ENCODE results near the gene C14orf132. TPM values are rescaled to one million over a fixed set of nuclear protein-coding genes. Genes with fewer than 3 reads are reported as not detected.
A peak's percentile ranks its signal among the peaks of the same experiment; 100 is the strongest.

The C14orf132 gene
- total and polyA plus RNA-seq, 2 of the 4 experiments (the other 2 are of a cell fraction) = 6.3 to 13.5 TPM

- in situ Hi-C loops (cut with MboI; ENCODE audit: low sequenced_read_pairs) = no loop called here
- CTCF ChIA-PET = no interaction called here
- Histone ChIP-seq H3K9me1 (ENCODE audit: insufficient read depth, low read length) (peaks cover 14% of the 10 kb centered on the region), H3K27ac (ENCODE audit: insufficient read depth, low read length) (no peak overlapping the region), H4K8ac (ENCODE audit: low read depth in 2 of 2, low read length in 2 of 2) (no peak overlapping the region), H3K79me1 (ENCODE audit: low read depth in 1 of 2, low read length in 2 of 2) (peaks cover 28 to 56% of the 10 kb centered on the region in 2 experiments), H3K27me3 (ENCODE audit: control insufficient read depth, insufficient read depth, low read length) (no peaks in the 10 kb centered on the region), H3K23ac (ENCODE audit: low read depth, low read length) (no peak overlapping the region), H3K4ac (ENCODE audit: low read depth, low read length) (no peak overlapping the region), H4K20me1 (ENCODE audit: insufficient read depth, low read length) (peaks cover 36% of the 10 kb centered on the region), H2AFZ (replicated peaks; ENCODE audit: low read length, poor library complexity) (no peak overlapping the region), H3K9me3 (ENCODE audit: control insufficient read depth, insufficient read depth, low read length) (no peaks in the 10 kb centered on the region), H2AK5ac (ENCODE audit: low read depth, low read length) (peak overlapping the region; percentile 45; the same call in 1 of the 2 replicates), H3K4me2 (ENCODE audit: low read depth, low read length) (no peak overlapping the region), H3K18ac (ENCODE audit: low read depth, low read length) (no peak overlapping the region), H2BK5ac (ENCODE audit: low read depth, low read length, poor library complexity, severe bottlenecking) (no peak overlapping the region), H3K4me1 (ENCODE audit: control insufficient read depth, insufficient read depth, low read length) (peaks cover 16% of the 10 kb centered on the region), H3K14ac (replicated peaks; ENCODE audit: low read depth, low read length) (no peak overlapping the region), H3K36me3 (ENCODE audit: control insufficient read depth, insufficient read depth, low read length) (peaks cover 24% of the 10 kb centered on the region), H4K91ac (ENCODE audit: insufficient read depth, low read depth, low read length) (peak overlapping the region; percentile 9; the same call in 1 of the 2 replicates), H2AK9ac (replicated peaks; ENCODE audit: low read depth, low read length, poor library complexity) (no peak overlapping the region), H3K56ac (ENCODE audit: extremely low read depth, insufficient read depth, low read length) (no peak overlapping the region), H2BK20ac (ENCODE audit: low read depth, low read length) (no peak overlapping the region), H2BK15ac (ENCODE audit: low read depth, low read length) (no peak overlapping the region), H2BK120ac (ENCODE audit: low read depth, low read length) (no peak overlapping the region; the same call in 1 of the 2 replicates), H4K5ac (ENCODE audit: low read depth, low read length) (no peak overlapping the region), H3K9ac (ENCODE audit: low read depth, low read length) (no peak overlapping the region), H3K4me3 (ENCODE audit: insufficient read depth, low read depth, low read length) (no peak overlapping the region)
- no TSS peak for BruUV-seq (replicated peaks)
- intact Hi-C loops (cut with micrococcal nuclease) = loop anchor here (5.0 kb wide), 1 partner anchor 39 kb away; no protein-coding TSS in a partner anchor
- WGBS, 2 experiments (ENCODE audit: extremely low coverage in 2 of 2, insufficient read length in 1 of 2) = 100% methylated on average over 2 of the region's 5 CpGs; no CpG with 5 or more reads in 1 of the 2 experiments
- TF ChIP-seq, protein P1, sequence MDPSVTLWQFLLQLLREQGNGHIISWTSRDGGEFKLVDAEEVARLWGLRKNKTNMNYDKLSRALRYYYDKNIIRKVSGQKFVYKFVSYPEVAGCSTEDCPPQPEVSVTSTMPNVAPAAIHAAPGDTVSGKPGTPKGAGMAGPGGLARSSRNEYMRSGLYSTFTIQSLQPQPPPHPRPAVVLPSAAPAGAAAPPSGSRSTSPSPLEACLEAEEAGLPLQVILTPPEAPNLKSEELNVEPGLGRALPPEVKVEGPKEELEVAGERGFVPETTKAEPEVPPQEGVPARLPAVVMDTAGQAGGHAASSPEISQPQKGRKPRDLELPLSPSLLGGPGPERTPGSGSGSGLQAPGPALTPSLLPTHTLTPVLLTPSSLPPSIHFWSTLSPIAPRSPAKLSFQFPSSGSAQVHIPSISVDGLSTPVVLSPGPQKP (IDR thresholded peaks at IDR 0.05; ENCODE audit: borderline replicate concordance, low read depth, low read length) = no peak
- TF ChIP-seq CEBPB (IDR thresholded peaks at IDR 0.05; ENCODE audit: low read depth, low read length) = no peak
- TF ChIP-seq RFX5 (IDR thresholded peaks at IDR 0.05; ENCODE audit: low read depth, low read length) = no peak
- no peak for TF ChIP-seq POLR2A (IDR thresholded peaks at IDR 0.05; ENCODE audit: low read depth, low read length)
- TF ChIP-seq MAFK (IDR thresholded peaks at IDR 0.05; ENCODE audit: low read depth, low read length) = no peak
- no peak for TF ChIP-seq RCOR1 (IDR thresholded peaks at IDR 0.05; ENCODE audit: insufficient replicate concordance, low read length)
- no peak for TF ChIP-seq MXI1 (IDR thresholded peaks at IDR 0.05; ENCODE audit: borderline replicate concordance, low read depth, low read length)
- TF ChIP-seq BHLHE40 (IDR thresholded peaks at IDR 0.05; ENCODE audit: low read depth, low read length) = no peak
- no peak for TF ChIP-seq FOS (IDR thresholded peaks at IDR 0.05; ENCODE audit: low read depth, low read length)
- TF ChIP-seq SMC3 (IDR thresholded peaks at IDR 0.05; ENCODE audit: low read depth, low read length) = no peak
- no peak for TF ChIP-seq RAD21 (IDR thresholded peaks at IDR 0.05; ENCODE audit: low read length)
- no peak for TF ChIP-seq CHD1 (IDR thresholded peaks at IDR 0.05; ENCODE audit: low read depth, low read length)
- DNase-seq (no peak), ATAC-seq (ENCODE audit: low read depth) (no peak)
- dilution Hi-C loops (cut with HindIII; ENCODE audit: low sequenced_read_pairs, unreplicated experiment) = no loop called here
- POLR2A ChIA-PET (ENCODE audit: unreplicated experiment) = no interaction called here
These were observed 14.1 kb downstream of the C14orf132 start for GRCh38 chr14:96053248-96053599.
